HL-60 (cell line): ENCODE measurements around the gene REL.

Source experiments
- DNase-seq, 2 experiments: peaks; one replicate each; pipeline ENCODE4 v3.0.0-alpha.2; 2010 to 2020; ENCODE audit warnings: low read depth in 1 of 2, low spot score in 1 of 2
- H3K27ac ChIP-seq: fragments of 250-450 bp; sonication (Bioruptor Pico); replicated peaks from 2 replicates; pipeline ENCODE4 v1.5.1; 2020; ENCODE audit warnings: mild to moderate bottlenecking, moderate library complexity
- H3K27me3 ChIP-seq: fragments of 250-450 bp; sonication (Bioruptor Pico); 2 replicates; pipeline ENCODE4 v1.5.1; 2021; ENCODE audit warnings: mild to moderate bottlenecking, moderate library complexity; ENCODE audit not compliant: insufficient read depth, poor library complexity, severe bottlenecking
- H3K4me3 ChIP-seq: replicated peaks from 2 replicates; pipeline ENCODE4 v1.5.1; 2011; ENCODE audit warnings: mild to moderate bottlenecking, control low read depth, low read length; ENCODE audit not compliant: insufficient read depth
- CTCF ChIP-seq: IDR thresholded peaks from one replicate; pipeline ENCODE4 v1.5.1; 2011; ENCODE audit warnings: low read length, control low read depth, inconsistent platforms; ENCODE audit not compliant: insufficient read depth
- GABPA ChIP-seq: IDR thresholded peaks from 2 replicates; pipeline ENCODE4 v1.6.1; 2012; ENCODE audit warnings: low read depth
- POLR2AphosphoS5 ChIP-seq: IDR thresholded peaks from 2 replicates; pipeline ENCODE4 v1.6.1; 2012; ENCODE audit warnings: low read depth
- REST ChIP-seq: IDR thresholded peaks from 2 replicates; pipeline ENCODE4 v1.6.1; 2012; ENCODE audit warnings: low read depth; ENCODE audit not compliant: insufficient replicate concordance
- SPI1 ChIP-seq: IDR thresholded peaks from 2 replicates; pipeline ENCODE4 v1.6.1; 2012; ENCODE audit warnings: low read depth, mild to moderate bottlenecking, borderline replicate concordance

REL gene

GRCh38 chr2:60957643-60958042 lies 76.3 kb downstream of the REL start:
- H3K4me3 ChIP-seq, result no peak overlapping the region
- no peak for TF ChIP-seq SPI1
- no peak for TF ChIP-seq CTCF
- TF ChIP-seq REST, result no peak
- no peak for TF ChIP-seq GABPA
- TF ChIP-seq POLR2AphosphoS5, result no peak
- DNase-seq, result no peak
- H3K27ac ChIP-seq, result no peak overlapping the region
- no peaks in the 10 kb centered on the region for H3K27me3 ChIP-seq

GRCh38 chr2:60958361-60958760 lies 77.0 kb downstream of the REL start:
- TF ChIP-seq SPI1 (no peak), POLR2AphosphoS5 (no peak), REST (no peak), GABPA (no peak), CTCF (no peak)
- Histone ChIP-seq H3K4me3 (no peak overlapping the region), H3K27ac (no peak overlapping the region), H3K27me3 (no peaks in the 10 kb centered on the region)
- DNase-seq, result no peak

GRCh38 chr2:60958800-60959199 lies 77.4 kb downstream of the REL start:
- Histone ChIP-seq H3K27ac (no peak overlapping the region), H3K4me3 (no peak overlapping the region), H3K27me3 (no peaks in the 10 kb centered on the region)
- TF ChIP-seq POLR2AphosphoS5 (no peak), SPI1 (no peak), REST (no peak), GABPA (no peak), CTCF (no peak)
- DNase-seq, result no peak
